Epithelial cell of alveolus of lung (primary cell): Measurements from ENCODE around the gene EGFL7. TPM values are rescaled to one million over a fixed set of nuclear protein-coding genes. Genes with fewer than 3 reads are reported as not detected.

Source experiments
- total RNA-seq: library from RNA; depleted of rRNA; stranded (reverse); fragments of >200 nt; gene quantifications from 2 replicates; pipeline ENCODE4 v1.2.1, GENCODE V29; 2015

EGFL7 gene
- total RNA-seq, result 26.7 and 30.1 TPM in 2 replicates

DNA sequence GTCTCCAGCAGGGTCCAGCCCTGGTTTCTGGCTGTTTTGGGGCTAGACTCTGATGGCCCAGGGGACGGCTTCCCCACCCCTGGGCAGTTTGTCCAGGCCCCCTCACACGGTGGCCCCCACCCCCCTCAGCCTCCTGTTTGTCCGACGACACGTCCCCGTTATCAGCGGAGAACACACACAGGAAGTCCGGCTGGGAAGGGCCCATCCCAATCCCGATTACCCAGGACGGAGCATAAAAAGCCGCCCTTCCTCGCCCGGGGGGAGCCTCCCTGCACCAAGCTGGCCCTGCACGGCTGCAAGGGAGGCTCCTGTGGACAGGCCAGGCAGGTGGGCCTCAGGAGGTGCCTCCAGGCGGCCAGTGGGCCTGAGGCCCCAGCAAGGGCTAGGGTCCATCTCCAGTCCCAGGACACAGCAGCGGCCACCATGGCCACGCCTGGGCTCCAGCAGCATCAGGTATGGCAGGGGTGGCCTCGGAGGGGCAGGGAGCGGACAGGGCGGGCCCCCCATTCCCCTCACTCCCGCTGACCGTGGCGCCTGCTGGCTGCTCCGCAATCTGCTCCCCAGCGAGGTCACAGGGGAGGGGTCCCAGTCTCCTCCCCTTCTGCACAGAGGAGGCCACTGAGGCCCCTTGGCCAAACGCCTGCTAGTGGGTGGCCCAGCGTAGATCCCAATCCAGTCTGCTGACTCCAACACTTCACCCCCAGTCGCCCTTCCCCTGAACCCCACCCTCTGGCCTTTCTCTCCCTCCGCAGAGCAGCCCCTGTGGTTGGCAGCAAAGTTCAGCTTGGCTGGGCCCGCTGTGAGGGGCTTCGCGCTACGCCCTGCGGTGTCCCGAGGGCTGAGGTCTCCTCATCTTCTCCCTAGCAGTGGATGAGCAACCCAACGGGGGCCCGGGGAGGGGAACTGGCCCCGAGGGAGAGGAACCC, at the start of gene EGFL7:
TSS of gene EGFL7 (plus strand) at position 261 of the 926 bp plus-strand sequence. CDS start 5,367 bp downstream, outside the sequence.

DNA sequence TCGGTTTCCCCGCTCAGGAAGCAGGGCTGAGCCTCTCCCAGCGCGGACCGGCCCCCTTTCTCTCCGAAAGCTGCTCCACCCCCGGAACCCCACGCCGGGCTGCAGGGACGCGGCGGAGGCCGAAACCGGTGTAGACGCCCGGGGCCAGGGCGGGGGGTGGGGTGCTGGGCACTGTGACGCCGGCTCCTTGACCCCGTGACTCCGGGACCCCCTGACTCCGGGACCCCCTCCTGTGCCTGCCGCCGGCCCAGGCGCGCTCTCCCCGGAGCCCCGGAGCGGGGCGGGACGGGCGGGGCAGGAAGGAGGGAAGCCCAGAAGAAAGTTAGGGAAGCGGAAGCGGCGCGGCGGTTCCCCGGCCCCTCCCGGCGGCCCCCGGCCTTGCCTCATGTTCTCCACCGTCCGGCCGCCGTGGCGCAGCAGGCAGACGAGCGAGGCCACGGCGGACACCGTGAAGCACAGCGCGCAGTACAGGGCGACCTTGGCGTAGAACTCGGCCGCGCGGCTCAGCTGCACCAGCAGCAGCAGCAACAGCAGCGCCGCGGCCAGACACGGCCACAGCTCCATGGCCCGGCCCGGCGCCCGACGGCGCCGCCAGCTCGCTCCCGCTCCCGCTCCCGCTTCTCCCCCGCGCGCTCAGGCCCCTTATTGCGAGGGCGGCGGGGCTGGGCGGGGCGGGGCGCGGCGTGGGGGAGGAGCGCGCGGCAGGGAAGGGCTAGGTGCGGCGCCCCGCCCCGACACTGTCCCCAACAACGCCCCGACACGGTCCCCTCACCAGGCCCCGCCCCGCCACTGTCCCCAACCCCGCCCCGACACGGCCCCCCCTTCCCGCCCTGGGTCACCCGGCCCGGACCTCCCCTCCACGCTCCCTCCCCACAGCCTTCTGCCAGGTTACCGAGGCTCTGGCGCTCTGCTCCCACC, 24.3 kb downstream of the EGFL7 start, which contains the start of gene AGPAT2:
TSS of gene AGPAT2 (minus strand) at position 664 of the 918 bp plus-strand sequence. CDS start at position 564, 100 bp downstream.

DNA sequence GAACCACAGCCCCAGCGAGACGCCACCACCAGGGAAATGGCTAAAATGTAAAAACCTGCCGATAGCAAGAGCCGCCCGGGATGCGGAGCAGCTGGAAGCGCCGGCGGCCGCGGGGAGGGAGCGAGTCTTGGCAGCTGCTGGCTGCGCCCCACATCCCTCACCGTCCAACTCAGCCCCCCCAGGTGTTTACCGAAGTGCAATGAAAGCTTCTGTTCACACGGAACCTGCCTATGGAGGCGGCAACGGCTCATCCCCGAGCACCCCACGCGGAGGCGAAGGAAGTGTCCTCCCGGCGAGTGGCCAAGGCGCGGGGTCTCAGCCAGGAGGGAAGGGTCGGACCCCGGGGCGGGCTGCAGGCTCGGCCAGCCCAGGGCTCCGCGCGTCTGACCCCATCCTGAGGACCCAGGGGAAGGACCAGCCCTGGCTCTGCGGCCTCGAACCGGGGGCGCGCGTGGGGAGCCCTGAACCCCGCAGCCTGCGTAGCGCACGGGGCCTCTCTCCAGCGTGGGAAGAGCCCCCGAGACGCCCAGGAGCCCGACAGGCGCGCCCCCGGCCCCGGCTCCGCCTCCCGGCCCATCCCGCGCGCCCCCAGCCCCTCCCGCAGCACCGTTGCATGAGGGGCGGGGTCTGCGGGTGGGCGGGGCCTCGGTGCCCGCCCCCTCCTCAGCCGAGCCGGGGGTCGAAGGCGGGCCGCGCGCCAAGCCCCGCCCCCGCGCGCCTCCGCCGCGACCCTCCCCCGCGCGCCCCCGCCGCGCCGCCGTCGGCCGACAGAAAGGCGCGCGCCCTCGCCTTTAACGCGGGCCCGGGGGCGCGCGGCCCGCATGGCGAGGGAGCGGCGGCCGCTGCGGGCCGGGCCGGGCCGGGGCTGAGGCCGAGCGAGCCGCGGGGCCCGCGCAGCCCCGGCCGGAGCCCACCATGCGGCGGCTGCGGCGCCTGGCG, 49.3 kb downstream of the EGFL7 start, which contains the start of gene DIPK1B:
TSS of gene DIPK1B (plus strand) at position 822 of the 939 bp plus-strand sequence. CDS start at position 916, 94 bp downstream.

Other genes with a start within 250 kb of the EGFL7 start
- 6.3 and 10.0 TPM in 2 replicates for gene INPP5E, start 223.1 kb upstream of the EGFL7 start, total RNA-seq
- 46.7 and 58.1 TPM in 2 replicates for gene SEC16A, start 179.9 kb upstream of the EGFL7 start, total RNA-seq
- 11.7 and 13.7 TPM in 2 replicates for gene NOTCH1, start 116.9 kb upstream of the EGFL7 start, total RNA-seq
- 45.6 and 50.7 TPM in 2 replicates for gene AGPAT2, start 24.5 kb downstream of the EGFL7 start, total RNA-seq
- 3.2 and 29.0 TPM in 2 replicates for gene DIPK1B, start 49.7 kb downstream of the EGFL7 start, total RNA-seq
- not detected in 2 replicates for gene LCN10, start 80.0 kb downstream of the EGFL7 start, total RNA-seq
- not detected in 2 replicates for gene LCN6, start 85.6 kb downstream of the EGFL7 start, total RNA-seq
- not detected in 2 replicates for gene LCN8, start 95.3 kb downstream of the EGFL7 start, total RNA-seq
- gene LCN15, start 101.6 kb downstream of the EGFL7 start, total RNA-seq, result not detected in 2 replicates
- gene TMEM141, start 128.4 kb downstream of the EGFL7 start, total RNA-seq, result 57.3 and 94.1 TPM in 2 replicates
- gene CCDC183, start 133.4 kb downstream of the EGFL7 start, total RNA-seq, result 1.1 TPM in 1 of 2 replicates, not detected in the other
- 57.3 and 90.6 TPM in 2 replicates for gene RABL6, start 145.0 kb downstream of the EGFL7 start, total RNA-seq
- 0.52 and 0.88 TPM in 2 replicates for gene AJM1, start 179.6 kb downstream of the EGFL7 start, total RNA-seq
- 101 and 129 TPM in 2 replicates for gene PHPT1, start 186.5 kb downstream of the EGFL7 start, total RNA-seq
- 0.91 and 2.2 TPM in 2 replicates for gene MAMDC4, start 189.4 kb downstream of the EGFL7 start, total RNA-seq
- gene EDF1, start 203.4 kb downstream of the EGFL7 start, total RNA-seq, result 305 and 403 TPM in 2 replicates
- gene TRAF2, start 223.6 kb downstream of the EGFL7 start, total RNA-seq, result 8.5 and 11.9 TPM in 2 replicates